ENCODE results near the gene GNB5. TPM values are rescaled to one million over a fixed set of nuclear protein-coding genes. Genes with fewer than 3 reads are reported as not detected.

GNB5 gene
- total RNA-seq, 1 experiment from 2014 or later = 22.8 TPM

GRCh38 chr15:52178765-52179164 lies 12.4 kb downstream of the GNB5 start:
- peak overlapping the region; percentile 72 for H3K27ac ChIP-seq (ENCODE audit: low read depth, low read length, poor library complexity, severe bottlenecking)
- peak overlapping the region; percentile 69 for H3K4me3 ChIP-seq (ENCODE audit: low read depth, low read length, poor library complexity, severe bottlenecking)
- BruUV-seq (replicated peaks) = TSS peak; percentile 55
- intact Hi-C loops (cut with micrococcal nuclease; ENCODE audit: unreplicated experiment) = no loop called here
- ChIA-PET CTCF (no interaction called here), POLR2A (ENCODE audit: low non-redundant PET) (no interaction called here)
- no peaks in the 10 kb centered on the region for H3K4me1 ChIP-seq (ENCODE audit: insufficient read depth, low read length, poor library complexity, severe bottlenecking)
- TF ChIP-seq EZH2 (IDR thresholded peaks at IDR 0.05; ENCODE audit: borderline replicate concordance, low read depth, low read length, poor library complexity, severe bottlenecking) (no peak), CTCF (conservative IDR thresholded peaks at IDR 0.05; ENCODE audit: low read depth, low read length) (no peak)
- no peaks in the 10 kb centered on the region for H3K36me3 ChIP-seq (ENCODE audit: insufficient read depth, low read length, poor library complexity, severe bottlenecking)
- no peaks in the 10 kb centered on the region for H3K9me3 ChIP-seq (ENCODE audit: low read depth, low read length, poor library complexity, severe bottlenecking)
- H3K27me3 ChIP-seq (replicated peaks; ENCODE audit: insufficient read depth, low read depth, low read length, poor library complexity) = no peaks in the 10 kb centered on the region
- DNase-seq (ENCODE audit: low spot score) = no peak

DNA sequence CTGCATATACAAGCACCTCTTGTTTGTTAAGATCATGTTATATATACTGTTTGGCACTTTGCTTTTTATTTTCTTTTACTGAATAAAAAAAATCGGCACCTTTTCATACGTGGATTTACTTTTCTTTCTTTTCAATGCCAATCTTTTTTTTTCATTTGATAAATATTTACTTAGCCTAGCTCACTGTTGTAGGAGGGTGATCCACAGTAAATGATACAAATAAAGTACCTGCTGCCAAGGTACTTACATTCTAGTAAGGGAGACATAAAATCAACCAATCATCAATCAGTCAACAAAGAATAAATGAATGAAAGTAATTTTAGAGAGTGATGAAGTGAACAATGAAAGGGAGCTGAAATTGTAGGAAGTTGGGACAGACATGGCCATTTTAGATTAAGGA lies 18.3 kb downstream of the GNB5 start:
- Histone ChIP-seq H3K9me3 (ENCODE audit: low read depth, low read length, poor library complexity, severe bottlenecking) (no peaks in the 10 kb centered on the region), H3K27me3 (replicated peaks; ENCODE audit: insufficient read depth, low read depth, low read length, poor library complexity) (no peaks in the 10 kb centered on the region), H3K4me1 (ENCODE audit: insufficient read depth, low read length, poor library complexity, severe bottlenecking) (no peaks in the 10 kb centered on the region), H3K27ac (ENCODE audit: low read depth, low read length, poor library complexity, severe bottlenecking) (no peak overlapping the region), H3K4me3 (ENCODE audit: low read depth, low read length, poor library complexity, severe bottlenecking) (no peak overlapping the region), H3K36me3 (ENCODE audit: insufficient read depth, low read length, poor library complexity, severe bottlenecking) (no peaks in the 10 kb centered on the region)
- DNase-seq (ENCODE audit: low spot score) = no peak
- intact Hi-C loops (cut with micrococcal nuclease; ENCODE audit: unreplicated experiment) = no loop called here
- TF ChIP-seq CTCF (conservative IDR thresholded peaks at IDR 0.05; ENCODE audit: low read depth, low read length) = no peak
- TF ChIP-seq EZH2 (IDR thresholded peaks at IDR 0.05; ENCODE audit: borderline replicate concordance, low read depth, low read length, poor library complexity, severe bottlenecking) = no peak
- CTCF ChIA-PET = no interaction called here
- no TSS peak for BruUV-seq (replicated peaks)
- POLR2A ChIA-PET (ENCODE audit: low non-redundant PET) = no interaction called here

GRCh38 chr15:52171807-52172206 lies 19.4 kb downstream of the GNB5 start:
- intact Hi-C loops (cut with micrococcal nuclease; ENCODE audit: unreplicated experiment) = no loop called here
- Histone ChIP-seq H3K36me3 (ENCODE audit: insufficient read depth, low read length, poor library complexity, severe bottlenecking) (no peaks in the 10 kb centered on the region), H3K4me3 (ENCODE audit: low read depth, low read length, poor library complexity, severe bottlenecking) (no peak overlapping the region), H3K27me3 (replicated peaks; ENCODE audit: insufficient read depth, low read depth, low read length, poor library complexity) (no peaks in the 10 kb centered on the region), H3K4me1 (ENCODE audit: insufficient read depth, low read length, poor library complexity, severe bottlenecking) (no peaks in the 10 kb centered on the region), H3K27ac (ENCODE audit: low read depth, low read length, poor library complexity, severe bottlenecking) (no peak overlapping the region), H3K9me3 (ENCODE audit: low read depth, low read length, poor library complexity, severe bottlenecking) (no peaks in the 10 kb centered on the region)
- BruUV-seq (replicated peaks) = no TSS peak
- TF ChIP-seq EZH2 (IDR thresholded peaks at IDR 0.05; ENCODE audit: borderline replicate concordance, low read depth, low read length, poor library complexity, severe bottlenecking) (no peak), CTCF (conservative IDR thresholded peaks at IDR 0.05; ENCODE audit: low read depth, low read length) (no peak)
- DNase-seq (ENCODE audit: low spot score) = no peak
- ChIA-PET POLR2A (ENCODE audit: low non-redundant PET) (no interaction called here), CTCF (no interaction called here)

All from A673 (cell line).